ENCODE results near the gene ANK2.
"Not testable (repeated sequence)": the region's sequence is repeated elsewhere in the genome, so short reads cannot be mapped to it uniquely, and the experiment has no call there.

ANK2 gene

GRCh38 chr4:113179091-113179490 lies 129.6 kb downstream of the ANK2 start:
- no peak for TF ChIP-seq CTCF (conservative IDR thresholded peaks at IDR 0.05)
- no peak for TF ChIP-seq ZFX (IDR thresholded peaks at IDR 0.05)

GRCh38 chr4:113179996-113180395 lies 130.5 kb downstream of the ANK2 start:
- H3K27ac ChIP-seq: no peak overlapping the region
- no peak for TF ChIP-seq ZFX (IDR thresholded peaks at IDR 0.05)
- no peak for TF ChIP-seq CTCF (conservative IDR thresholded peaks at IDR 0.05)

More at GRCh38 chr4:113179091-113179490, 129.6 kb downstream of the ANK2 start:
- no peak overlapping the region for H3K27ac ChIP-seq

GRCh38 chr4:113181289-113182007 lies 132.0 kb downstream of the ANK2 start:
- H3K27ac ChIP-seq: no peak overlapping the region
- no peak for TF ChIP-seq CTCF (conservative IDR thresholded peaks at IDR 0.05)
- no peak for TF ChIP-seq ZFX (IDR thresholded peaks at IDR 0.05)

- TF ChIP-seq ZFX (IDR thresholded peaks at IDR 0.05) (no peak), CTCF (conservative IDR thresholded peaks at IDR 0.05) (no peak)
- no peak overlapping the region for H3K27ac ChIP-seq
These were observed 133.7 kb downstream of the ANK2 start for GRCh38 chr4:113183032-113183605.

GRCh38 chr4:113186220-113186619 lies 136.8 kb downstream of the ANK2 start:
- H3K27ac ChIP-seq: not testable (repeated sequence)

- TF ChIP-seq ZFX (IDR thresholded peaks at IDR 0.05): no peak
- TF ChIP-seq CTCF (conservative IDR thresholded peaks at IDR 0.05): no peak
- no peak overlapping the region for H3K27ac ChIP-seq
These were observed 137.5 kb downstream of the ANK2 start for GRCh38 chr4:113186913-113187312.

GRCh38 chr4:113187358-113187757 lies 137.9 kb downstream of the ANK2 start:
- H3K27ac ChIP-seq: no peak overlapping the region
- no peak for TF ChIP-seq ZFX (IDR thresholded peaks at IDR 0.05)
- TF ChIP-seq CTCF (conservative IDR thresholded peaks at IDR 0.05): no peak

- TF ChIP-seq ZFX (IDR thresholded peaks at IDR 0.05) (no peak), CTCF (conservative IDR thresholded peaks at IDR 0.05) (no peak)
- H3K27ac ChIP-seq: no peak overlapping the region
These were observed 140.1 kb downstream of the ANK2 start for GRCh38 chr4:113189546-113189945.
